Measurements from ENCODE around the gene PRR23A.

PRR23A gene

GRCh38 chr3:138974462-138974861 lies 31.6 kb downstream of the PRR23A start:
- in situ Hi-C loops (cut with MboI; ENCODE audit: low sequenced_read_pairs) = no loop called here

- in situ Hi-C loops (cut with MboI; ENCODE audit: low sequenced_read_pairs) = no loop called here
These were observed 33.1 kb downstream of the PRR23A start for GRCh38 chr3:138972941-138973340.

DNA sequence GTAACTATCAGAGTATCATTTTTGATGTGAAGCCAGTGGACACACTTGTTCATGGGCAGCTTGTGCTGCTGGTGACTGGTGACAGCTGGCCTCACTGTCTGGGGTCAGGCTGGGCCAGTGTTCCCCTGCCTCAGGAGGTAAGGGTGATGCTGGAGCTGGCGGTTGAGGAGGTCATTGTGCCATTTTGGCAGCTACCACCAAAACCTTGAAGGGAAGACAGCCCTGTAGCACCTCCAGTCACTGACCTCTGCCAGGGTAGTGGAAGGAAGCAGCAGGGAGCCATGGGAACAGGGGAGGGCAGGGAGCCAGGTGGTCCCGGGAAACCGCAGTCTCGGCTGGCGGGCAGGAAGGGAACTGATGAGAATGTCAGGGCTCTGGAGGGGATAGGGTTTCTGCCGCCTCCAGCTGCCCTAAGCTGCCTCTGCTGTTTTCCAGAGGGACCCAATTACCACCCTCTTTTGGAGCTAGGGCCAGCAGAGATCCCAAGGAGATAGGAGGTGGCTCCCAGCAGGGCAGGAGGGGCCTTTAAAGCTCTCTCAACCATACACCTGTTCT lies 34.2 kb downstream of the PRR23A start:
- in situ Hi-C loops (cut with MboI; ENCODE audit: low sequenced_read_pairs) = no loop called here

DNA sequence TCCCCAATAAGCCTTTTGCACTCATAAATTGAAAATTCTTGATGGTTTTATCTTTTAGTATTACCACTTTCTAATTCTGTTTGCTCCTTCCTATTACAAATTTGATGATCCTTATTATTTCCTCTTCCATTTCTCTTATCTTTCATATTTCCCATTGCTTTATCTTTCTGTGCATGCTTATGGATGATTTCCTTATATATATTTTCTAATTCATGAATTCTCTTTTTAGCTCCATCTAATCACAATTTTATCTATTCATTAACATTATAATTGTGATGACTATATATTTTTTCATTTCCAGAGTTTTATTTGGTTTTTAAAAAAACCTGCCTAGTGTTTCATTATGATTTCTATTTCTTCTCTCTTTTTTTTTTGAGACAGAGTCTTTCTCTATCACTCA lies 41.1 kb downstream of the PRR23A start:
- in situ Hi-C loops (cut with MboI; ENCODE audit: low sequenced_read_pairs) = no loop called here

- in situ Hi-C loops (cut with MboI; ENCODE audit: low sequenced_read_pairs) = no loop called here
These were observed 41.8 kb downstream of the PRR23A start for GRCh38 chr3:138964264-138964663.

DNA sequence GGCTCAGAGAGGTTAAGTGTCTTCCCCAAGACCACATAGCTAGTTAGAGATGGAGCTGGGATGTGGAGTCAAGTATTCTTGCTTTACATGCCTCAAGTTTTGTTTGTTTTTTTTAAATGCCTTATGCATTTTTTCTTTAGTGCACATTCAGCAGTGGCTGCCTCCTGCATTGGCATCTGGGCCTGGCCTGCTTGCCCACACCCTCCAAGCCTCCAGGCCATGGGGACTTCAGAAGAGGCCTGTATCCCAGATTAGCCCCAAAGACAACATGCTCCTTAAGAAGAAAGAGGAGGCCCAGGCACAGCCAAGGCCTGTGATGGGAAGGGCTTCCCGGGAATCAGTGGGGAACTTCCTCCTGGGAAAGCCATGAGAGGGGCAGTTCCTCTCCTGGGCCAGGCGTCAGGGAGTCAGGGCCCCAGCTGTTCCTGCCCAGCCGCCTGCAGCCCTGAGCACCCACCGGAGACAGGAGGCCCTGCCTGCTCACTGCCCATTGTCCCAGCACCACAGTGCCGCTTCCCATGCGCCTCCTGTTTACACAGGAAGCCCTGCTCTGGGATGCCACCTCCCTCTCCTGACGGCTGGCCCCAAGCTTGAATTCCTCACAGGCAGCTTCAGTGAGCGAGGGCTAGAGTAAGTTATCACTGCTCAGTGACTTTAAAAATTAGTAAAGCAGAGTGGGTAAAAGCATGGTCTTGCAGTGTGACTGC lies 43.1 kb downstream of the PRR23A start:
- in situ Hi-C loops (cut with MboI; ENCODE audit: low sequenced_read_pairs) = no loop called here

GRCh38 chr3:138960417-138960852 lies 45.6 kb downstream of the PRR23A start:
- in situ Hi-C loops (cut with MboI; ENCODE audit: low sequenced_read_pairs) = no loop called here

Data from HL-60/S4 (cell line).